OCI-LY3 (cell line): ENCODE measurements around the gene GUCA2A.

Source experiments
- H2AFZ ChIP-seq: fragments of 200-600, 300-600 bp; shearing (Covaris generic); 2 replicates; pipeline ENCODE4 v1.6.0; 2014; ENCODE audit warnings: antibody characterized with exemption, low read depth, low read length
- H3K27ac ChIP-seq: fragments of 200-600, 300-600 bp; sonication (generic); 2 replicates; pipeline ENCODE4 v1.5.1; 2014; ENCODE audit warnings: mild to moderate bottlenecking, low read length, moderate library complexity, mixed read lengths
- H3K27me3 ChIP-seq: fragments of 200-600, 300-600 bp; sonication (generic); 2 replicates; pipeline ENCODE4 v1.6.1; 2014; ENCODE audit warnings: low read depth, low read length, mixed read lengths
- H3K36me3 ChIP-seq: fragments of 200-600, 300-600 bp; sonication (generic); replicated peaks from 2 replicates; pipeline ENCODE3; 2014; ENCODE audit warnings: low read depth, low read length, mixed read lengths
- H3K4me1 ChIP-seq: fragments of 300-600, 200-600 bp; sonication (generic); 2 replicates; pipeline ENCODE4 v1.6.1; 2014; ENCODE audit warnings: low read length, mixed read lengths
- H3K4me2 ChIP-seq: fragments of 200-600, 300-600 bp; sonication (generic); 2 replicates; pipeline ENCODE4 v1.6.1; 2014; ENCODE audit warnings: low read length, mixed read lengths
- H3K4me3 ChIP-seq: fragments of 300-600, 200-600 bp; sonication (generic); 2 replicates; pipeline ENCODE4 v1.5.1; 2014; ENCODE audit warnings: antibody characterized with exemption, mild to moderate bottlenecking, low read length, moderate library complexity
- H3K79me2 ChIP-seq: fragments of 300-600, 200-600 bp; shearing (Covaris generic); 2 replicates; pipeline ENCODE4 v1.6.1; 2014; ENCODE audit warnings: mild to moderate bottlenecking, low read length, mixed read lengths
- H3K9ac ChIP-seq: fragments of 300-600, 200-600 bp; shearing (Covaris generic); 2 replicates; pipeline ENCODE4 v1.6.0; 2014; ENCODE audit warnings: mild to moderate bottlenecking, low read length, moderate library complexity
- H3K9me3 ChIP-seq: fragments of 200-600, 300-600 bp; shearing (Covaris generic); 2 replicates; pipeline ENCODE4 v1.6.1; 2014; ENCODE audit warnings: low read length, mixed read lengths; ENCODE audit not compliant: insufficient read depth
- H4K20me1 ChIP-seq: fragments of 200-600, 300-600 bp; sonication (generic); 2 replicates; pipeline ENCODE4 v1.6.1; 2016; ENCODE audit warnings: low read length, mixed read lengths; ENCODE audit not compliant: insufficient read depth
- CTCF ChIP-seq: fragments of 200-600, 300-600 bp; sonication (generic); IDR thresholded peaks from 2 replicates; pipeline ENCODE4 v1.5.1; 2014; ENCODE audit warnings: antibody characterized with exemption, low read length, low read depth
- EZH2phosphoT487 ChIP-seq: fragments of 200-600 bp; shearing (Covaris generic); IDR thresholded peaks from 2 replicates; pipeline ENCODE4 v1.6.1; 2018; ENCODE audit warnings: antibody characterized with exemption, mixed run types, low read depth

Gene GUCA2A

GRCh38 chr1:42198251-42198650 is 33.7 kb upstream of the GUCA2A start:
- H3K36me3 ChIP-seq, result peaks cover 21% of the 10 kb centered on the region

GRCh38 chr1:42195841-42196240 is 31.3 kb upstream of the GUCA2A start:
- no peak overlapping the region for H3K4me2 ChIP-seq
- no peak overlapping the region for H3K9ac ChIP-seq
- H3K9me3 ChIP-seq, result no peaks in the 10 kb centered on the region
- no peaks in the 10 kb centered on the region for H3K79me2 ChIP-seq
- no peak for TF ChIP-seq CTCF
- no peak for TF ChIP-seq EZH2phosphoT487
- H3K27me3 ChIP-seq, result no peaks in the 10 kb centered on the region
- H3K36me3 ChIP-seq, result peaks cover 8% of the 10 kb centered on the region
- H3K4me1 ChIP-seq, result peaks cover 6% of the 10 kb centered on the region; the same call in 1 of the 2 replicates
- no peak overlapping the region for H3K27ac ChIP-seq
- H3K4me3 ChIP-seq, result no peak overlapping the region
- no peak overlapping the region for H2AFZ ChIP-seq
- no peaks in the 10 kb centered on the region for H4K20me1 ChIP-seq

More at GRCh38 chr1:42198251-42198650, 33.7 kb upstream of the GUCA2A start:
- H3K27me3 ChIP-seq, result no peaks in the 10 kb centered on the region
- no peak overlapping the region for H3K27ac ChIP-seq
- no peak overlapping the region for H3K4me3 ChIP-seq
- no peak overlapping the region for H2AFZ ChIP-seq
- H3K9ac ChIP-seq, result no peak overlapping the region
- H3K9me3 ChIP-seq, result 0 out of 2 replicates have a peak, but pooled peaks cover 5% of the 10 kb centered on the region
- H3K4me1 ChIP-seq, result no peaks in the 10 kb centered on the region
- no peak overlapping the region for H3K4me2 ChIP-seq
- TF ChIP-seq EZH2phosphoT487, result no peak
- no peak for TF ChIP-seq CTCF
- H3K79me2 ChIP-seq, result no peaks in the 10 kb centered on the region
- no peaks in the 10 kb centered on the region for H4K20me1 ChIP-seq

- no peaks in the 10 kb centered on the region for H3K9me3 ChIP-seq
- TF ChIP-seq EZH2phosphoT487 (no peak), CTCF (no peak)
- H3K4me2 ChIP-seq, result no peak overlapping the region
- no peak overlapping the region for H2AFZ ChIP-seq
- peaks cover 19% of the 10 kb centered on the region for H3K36me3 ChIP-seq
- peaks cover 6% of the 10 kb centered on the region; the same call in 1 of the 2 replicates for H3K4me1 ChIP-seq
- no peak overlapping the region for H3K9ac ChIP-seq
- no peaks in the 10 kb centered on the region for H4K20me1 ChIP-seq
- no peak overlapping the region for H3K27ac ChIP-seq
- H3K79me2 ChIP-seq, result no peaks in the 10 kb centered on the region
- H3K4me3 ChIP-seq, result no peak overlapping the region
- H3K27me3 ChIP-seq, result no peaks in the 10 kb centered on the region
These were observed 27.6 kb upstream of the GUCA2A start for GRCh38 chr1:42192106-42192505.

- H3K4me3 ChIP-seq, result no peak overlapping the region
- H3K9me3 ChIP-seq, result no peaks in the 10 kb centered on the region
- TF ChIP-seq EZH2phosphoT487, result no peak
- no peak for TF ChIP-seq CTCF
- no peak overlapping the region for H2AFZ ChIP-seq
- no peaks in the 10 kb centered on the region for H3K79me2 ChIP-seq
- peaks cover 19% of the 10 kb centered on the region for H3K36me3 ChIP-seq
- no peak overlapping the region for H3K27ac ChIP-seq
- H4K20me1 ChIP-seq, result no peaks in the 10 kb centered on the region
- no peak overlapping the region for H3K9ac ChIP-seq
- H3K4me1 ChIP-seq, result peaks cover 6% of the 10 kb centered on the region; the same call in 1 of the 2 replicates
- no peak overlapping the region for H3K4me2 ChIP-seq
- H3K27me3 ChIP-seq, result no peaks in the 10 kb centered on the region
These were observed 26.8 kb upstream of the GUCA2A start for GRCh38 chr1:42191319-42191718.
